ENCODE data around the gene ASB1.

DNA sequence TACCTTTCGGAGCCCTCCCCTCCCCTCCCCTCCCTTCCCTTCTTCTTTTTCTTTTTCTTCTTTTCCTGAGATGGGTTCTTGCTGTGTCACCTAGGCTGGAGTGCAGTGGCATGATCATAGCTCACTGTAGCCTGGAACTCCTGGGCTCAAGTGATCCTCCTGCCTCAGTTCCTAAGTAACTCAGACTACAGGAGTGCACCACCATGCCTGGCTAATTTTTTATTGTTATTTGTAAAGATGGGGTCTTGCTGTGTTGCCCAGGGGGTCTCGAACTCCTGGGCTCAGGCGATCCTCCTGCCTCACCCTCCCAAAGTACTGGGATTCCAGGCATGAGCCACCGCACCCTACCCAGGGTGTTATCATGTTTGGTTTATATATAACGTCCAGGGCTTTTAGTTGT is 66.7 kb downstream of the ASB1 start:
- TF ChIP-seq POLR2A (IDR thresholded peaks at IDR 0.05; ENCODE audit: low read depth, low read length) (no peak), POLR2AphosphoS5 (IDR thresholded peaks at IDR 0.05; ENCODE audit: low read depth, low read length) (no peak), TAF1 (IDR thresholded peaks at IDR 0.05; ENCODE audit: borderline replicate concordance, low read depth, low read length) (no peak)

All from GM12892 (cell line).